Cortex of kidney (tissue), 1 donor: ENCODE measurements around the gene PCBD2.
"Not testable (repeated sequence)": the region's sequence is repeated elsewhere in the genome, so short reads cannot be mapped to it uniquely, and the experiment has no call there.

Experiments
- DNase-seq: peaks from one replicate; lab custom pipeline; 2025; lab: John Stamatoyannopoulos, UW

The PCBD2 gene

DNA sequence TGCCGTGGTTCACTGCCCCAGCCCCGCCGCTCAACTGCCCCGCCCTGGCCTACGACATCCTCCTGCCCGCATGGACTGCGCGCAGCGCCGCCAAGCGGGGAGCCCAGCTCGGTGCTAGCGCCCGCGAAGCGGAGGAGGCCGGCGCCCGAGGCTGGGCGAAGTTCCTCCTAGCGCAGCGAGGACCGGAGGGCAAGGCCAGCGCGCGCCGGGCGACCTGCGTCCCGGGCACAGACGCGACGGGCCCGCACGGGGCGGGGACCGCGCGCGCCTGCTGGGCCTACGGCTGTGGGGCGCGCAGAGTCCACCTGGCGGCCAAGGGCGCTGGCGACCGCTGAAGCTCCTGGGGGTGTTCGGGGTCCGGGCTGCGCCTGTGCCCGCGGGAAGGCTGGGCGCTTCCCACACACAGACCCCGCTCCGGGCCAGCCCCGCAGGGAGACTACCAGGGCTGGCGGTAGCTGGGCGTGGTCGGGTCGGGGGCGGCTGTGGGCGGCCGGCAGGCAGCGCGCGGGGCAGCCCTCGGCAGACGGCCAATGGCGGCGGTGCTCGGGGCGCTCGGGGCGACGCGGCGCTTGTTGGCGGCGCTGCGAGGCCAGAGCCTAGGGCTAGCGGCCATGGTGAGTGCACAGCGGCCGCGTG is at the start of gene PCBD2:
Gene PCBD2, plus strand, starts transcription at position 522 of the 636 bp plus-strand sequence. Its CDS starts 9 bp downstream, at position 531.
- no peak for DNase-seq

DNA sequence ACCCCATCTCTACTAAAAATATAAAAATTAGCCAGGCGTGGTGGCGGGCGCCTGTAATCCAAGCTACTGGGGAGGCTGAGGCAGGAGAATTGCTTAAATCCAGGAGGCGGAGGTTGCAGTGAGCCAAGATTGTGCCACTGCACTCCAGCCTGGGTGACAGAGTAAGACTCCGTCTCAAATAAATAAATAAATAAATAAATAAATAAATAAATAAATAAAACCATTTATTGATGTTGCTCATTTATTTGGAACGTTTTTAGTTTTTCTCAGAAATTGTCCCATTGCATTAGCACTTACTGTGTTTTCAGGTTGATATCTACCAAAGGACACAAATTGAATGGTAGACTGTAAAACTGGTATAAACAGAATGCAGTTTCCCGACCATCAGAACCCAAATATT is 48.5 kb upstream of the PCBD2 start:
- not testable (repeated sequence) for DNase-seq

DNA sequence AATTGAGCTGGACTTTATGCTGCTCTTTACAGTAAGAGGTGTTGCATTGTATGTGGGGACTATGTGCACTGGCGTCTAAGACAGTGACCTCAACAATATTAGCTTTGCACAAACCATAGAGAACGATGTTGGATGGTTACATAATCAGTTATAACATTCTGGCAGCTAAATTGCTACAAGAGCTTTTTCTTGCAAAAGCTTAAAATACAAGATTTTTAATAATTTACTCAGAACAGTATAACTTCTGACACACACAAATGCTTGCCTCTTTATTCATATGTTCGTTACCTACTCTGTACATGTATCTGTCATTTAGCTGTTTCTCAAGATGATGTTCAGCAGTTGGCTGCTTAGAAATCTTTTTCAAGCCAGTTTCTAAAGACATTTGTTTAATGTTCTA is 47.5 kb upstream of the PCBD2 start:
- DNase-seq, result no peak

DNA sequence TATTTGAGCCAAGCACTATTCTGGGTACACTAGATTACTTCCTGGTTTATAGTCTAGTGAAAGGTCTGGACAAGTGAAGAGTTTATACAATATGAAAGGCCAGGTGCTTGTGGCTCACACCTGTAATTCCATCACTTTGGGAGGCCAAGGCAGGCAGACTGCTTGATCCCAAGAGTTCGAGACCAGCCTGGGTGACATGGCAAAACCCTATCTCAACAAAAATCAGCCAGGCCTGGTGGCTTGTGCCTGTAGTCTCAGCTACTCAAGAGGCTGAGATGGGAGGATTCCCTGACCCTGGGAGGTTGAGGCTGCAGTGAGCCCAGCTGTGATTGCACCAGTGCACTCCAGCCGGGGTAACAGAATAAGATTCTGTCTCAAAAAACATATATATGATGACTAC is 40.2 kb upstream of the PCBD2 start:
- DNase-seq, result no peak

DNA sequence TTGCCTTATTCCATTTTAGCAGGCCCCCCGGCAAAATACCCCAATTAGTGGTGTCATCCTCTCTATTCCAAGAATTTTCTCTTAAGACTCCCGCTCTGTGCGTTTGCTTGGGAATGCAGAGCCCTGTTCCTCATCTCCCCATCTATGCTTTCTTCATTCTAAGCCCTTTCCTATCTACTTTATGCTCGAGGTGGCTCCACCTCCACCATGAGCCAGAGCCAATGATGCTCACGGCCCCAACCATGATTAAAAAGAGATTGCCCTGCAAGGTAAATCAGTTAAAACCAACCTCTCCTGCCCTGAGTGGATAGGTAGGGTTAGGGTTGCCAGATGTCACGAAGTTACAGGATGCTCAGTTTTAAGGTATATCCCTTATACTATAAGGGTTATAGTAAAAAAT is 31.4 kb upstream of the PCBD2 start:
- DNase-seq, result no peak

DNA sequence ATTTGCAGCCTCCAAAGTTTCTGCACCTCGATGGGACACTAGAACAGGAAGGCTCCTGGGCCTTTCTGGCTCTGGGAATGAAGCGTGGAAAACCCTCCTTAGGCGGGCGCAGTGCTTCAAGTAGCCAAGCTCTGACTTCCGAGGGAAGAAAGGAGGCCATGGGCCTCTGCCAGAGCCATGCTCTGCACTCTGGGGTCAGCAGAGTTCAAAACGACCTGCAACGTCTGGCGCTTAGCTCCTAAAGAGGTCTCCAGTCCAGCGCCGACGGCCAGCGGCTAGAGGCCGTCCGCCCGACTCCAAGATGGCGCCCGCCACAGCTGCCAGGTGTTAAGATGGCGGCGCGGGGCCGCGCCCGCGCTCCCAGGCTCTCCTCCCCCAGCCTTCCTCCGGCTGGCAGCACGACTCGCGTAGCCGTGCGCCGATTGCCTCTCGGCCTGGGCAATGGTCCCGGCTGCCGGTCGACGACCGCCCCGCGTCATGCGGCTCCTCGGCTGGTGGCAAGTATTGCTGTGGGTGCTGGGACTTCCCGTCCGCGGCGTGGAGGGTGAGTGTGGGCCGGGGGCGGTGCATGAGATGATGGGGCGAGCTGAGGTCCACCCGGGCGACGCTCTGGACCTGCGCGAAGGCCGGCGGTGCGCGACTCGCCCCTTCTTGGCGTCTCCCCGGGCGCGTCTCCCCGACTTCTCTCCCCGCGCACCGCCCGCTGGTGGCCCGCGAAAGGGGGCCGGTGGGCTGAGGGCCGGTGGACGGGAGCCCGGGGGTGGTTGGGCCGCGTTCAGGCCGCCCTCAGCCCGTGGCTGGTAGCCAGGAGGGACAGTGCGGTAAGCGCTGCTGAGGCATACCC is 30.7 kb upstream of the PCBD2 start, which contains the start of gene TXNDC15:
Gene TXNDC15, plus strand, starts transcription at position 385 of the 844 bp plus-strand sequence. Its CDS starts 57 bp downstream, at position 442.
- no peak for DNase-seq

DNA sequence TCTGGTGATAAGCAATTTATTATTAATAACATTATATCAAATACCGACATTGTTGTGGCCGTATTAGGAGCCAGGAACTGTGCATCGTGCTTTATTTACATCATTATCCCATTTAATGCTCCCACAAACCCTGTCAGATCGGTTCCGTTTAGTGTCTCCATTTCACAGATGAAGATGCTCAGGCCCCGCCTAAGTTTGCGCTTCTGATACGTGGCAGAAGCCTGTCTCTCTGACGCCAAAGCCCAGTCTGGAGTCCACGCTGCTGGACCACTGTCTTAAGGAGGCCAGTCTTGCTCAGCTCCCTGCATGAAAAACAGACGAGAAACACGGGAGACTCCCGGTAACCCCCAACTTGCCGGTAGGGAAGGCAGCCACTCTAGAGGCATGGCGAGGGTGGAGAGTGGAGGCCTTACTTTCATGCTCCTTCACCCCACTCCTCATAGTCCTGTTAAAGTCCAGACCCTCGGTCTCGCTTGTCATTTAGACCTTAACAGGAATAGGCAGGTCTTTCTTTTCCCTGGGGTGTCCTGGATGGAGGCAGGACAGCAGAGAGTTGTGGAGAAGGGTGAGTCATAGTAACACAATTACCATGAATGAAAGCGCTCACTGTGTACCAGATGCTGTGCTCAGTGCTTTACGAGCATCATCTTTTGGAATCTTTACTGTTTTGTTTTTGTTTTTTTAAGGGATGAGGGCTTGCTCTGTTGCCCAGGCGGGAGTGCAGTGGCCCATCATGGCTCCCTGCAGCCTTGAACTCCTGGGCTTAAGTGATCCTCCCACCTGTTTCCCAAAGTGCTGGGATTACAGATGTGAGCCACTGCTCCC is 29.9 kb upstream of the PCBD2 start:
- no peak for DNase-seq

DNA sequence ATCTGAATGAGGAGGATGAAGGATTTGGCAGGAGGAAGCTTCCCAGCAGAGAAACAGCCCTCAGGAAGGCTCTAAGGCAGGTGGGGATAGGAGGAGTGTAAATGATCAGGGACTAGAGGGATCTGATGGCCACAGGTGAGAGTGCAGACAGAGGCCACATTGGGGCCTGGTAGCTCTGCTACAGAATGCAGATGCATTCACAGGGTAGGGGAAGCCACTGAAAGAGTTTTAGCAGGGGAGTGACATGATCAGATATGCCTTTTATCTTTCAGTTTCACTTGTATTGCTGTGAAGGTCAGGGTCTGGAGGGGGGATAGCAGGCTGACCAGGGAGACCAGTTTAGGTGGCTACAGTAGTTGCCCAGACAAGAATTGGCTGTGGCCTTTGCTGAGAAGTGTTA is 27.8 kb upstream of the PCBD2 start:
- no peak for DNase-seq

DNA sequence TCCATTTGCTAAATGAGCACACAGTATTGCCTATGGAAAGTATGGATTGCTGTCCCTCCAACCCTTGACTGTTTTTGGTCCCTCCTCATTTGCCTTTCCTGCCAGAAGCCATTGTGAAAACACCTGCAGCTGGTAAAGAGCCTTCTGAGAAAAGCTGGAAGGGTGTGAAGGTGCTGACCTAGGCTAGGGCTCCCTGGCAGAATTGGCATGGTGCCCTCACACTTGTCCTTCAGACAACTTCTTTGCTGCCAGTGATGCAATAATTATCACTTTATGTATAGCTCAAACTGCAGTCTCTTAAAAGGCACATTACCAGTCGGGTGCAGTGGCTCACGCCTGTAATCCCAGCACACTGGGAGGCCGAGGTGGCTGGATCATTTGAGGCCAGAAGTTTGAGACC is 26.5 kb upstream of the PCBD2 start:
- no peak for DNase-seq

DNA sequence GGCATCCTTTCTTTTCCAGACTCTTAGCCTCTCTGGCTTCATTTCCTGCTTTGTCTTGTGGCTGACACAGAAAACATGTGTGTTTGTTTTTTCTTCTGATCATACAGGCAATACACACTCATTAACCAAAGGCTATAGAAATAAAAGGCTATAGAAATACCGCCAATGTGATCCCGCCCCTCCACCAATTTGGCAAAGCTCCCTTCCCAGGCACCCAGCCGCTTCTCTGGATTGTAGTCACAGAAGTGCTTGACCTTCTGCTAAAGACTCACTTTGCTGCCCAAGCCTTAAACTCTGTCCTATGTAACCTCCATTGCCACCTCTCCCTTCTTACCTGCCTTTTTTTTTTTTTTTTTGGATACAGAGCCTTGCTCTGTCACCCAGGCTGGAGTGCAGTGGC is 25.5 kb upstream of the PCBD2 start:
- DNase-seq, result no peak

DNA sequence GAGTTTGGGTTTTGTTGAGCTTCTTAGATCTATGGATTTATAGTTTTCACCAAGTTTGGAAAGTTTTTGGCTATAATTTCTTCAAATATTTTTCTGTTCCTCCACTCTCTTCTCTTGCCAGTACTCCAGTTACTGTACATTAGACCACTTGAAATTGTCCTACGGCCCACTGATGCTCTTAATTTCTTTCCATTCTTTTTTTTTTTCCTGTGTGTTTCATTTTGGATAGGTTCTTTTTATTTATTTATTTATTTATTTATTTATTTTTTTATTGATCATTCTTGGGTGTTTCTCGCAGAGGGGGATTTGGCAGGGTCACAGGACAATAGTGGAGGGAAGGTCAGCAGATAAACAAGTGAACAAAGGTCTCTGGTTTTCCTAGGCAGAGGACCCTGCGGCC is 24.0 kb upstream of the PCBD2 start:
- not testable (repeated sequence) for DNase-seq

DNA sequence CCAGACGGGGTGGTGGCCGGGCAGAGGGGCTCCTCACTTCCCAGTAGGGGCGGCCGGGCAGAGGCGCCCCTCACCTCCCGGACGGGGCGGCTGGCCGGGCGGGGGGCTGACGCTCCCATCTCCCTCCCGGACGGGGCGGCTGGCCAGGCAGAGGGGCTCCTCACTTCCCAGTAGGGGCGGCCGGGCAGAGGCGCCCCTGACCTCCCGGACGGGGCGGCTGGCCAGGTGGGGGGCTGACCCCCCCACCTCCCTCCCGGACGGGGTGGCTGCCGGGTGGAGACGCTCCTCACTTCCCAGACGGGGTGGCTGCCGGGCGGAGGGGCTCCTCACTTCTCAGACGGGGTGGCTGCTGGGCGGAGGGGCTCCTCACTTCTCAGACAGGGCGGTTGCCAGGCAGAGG is 23.2 kb upstream of the PCBD2 start:
- DNase-seq, result not testable (repeated sequence)

DNA sequence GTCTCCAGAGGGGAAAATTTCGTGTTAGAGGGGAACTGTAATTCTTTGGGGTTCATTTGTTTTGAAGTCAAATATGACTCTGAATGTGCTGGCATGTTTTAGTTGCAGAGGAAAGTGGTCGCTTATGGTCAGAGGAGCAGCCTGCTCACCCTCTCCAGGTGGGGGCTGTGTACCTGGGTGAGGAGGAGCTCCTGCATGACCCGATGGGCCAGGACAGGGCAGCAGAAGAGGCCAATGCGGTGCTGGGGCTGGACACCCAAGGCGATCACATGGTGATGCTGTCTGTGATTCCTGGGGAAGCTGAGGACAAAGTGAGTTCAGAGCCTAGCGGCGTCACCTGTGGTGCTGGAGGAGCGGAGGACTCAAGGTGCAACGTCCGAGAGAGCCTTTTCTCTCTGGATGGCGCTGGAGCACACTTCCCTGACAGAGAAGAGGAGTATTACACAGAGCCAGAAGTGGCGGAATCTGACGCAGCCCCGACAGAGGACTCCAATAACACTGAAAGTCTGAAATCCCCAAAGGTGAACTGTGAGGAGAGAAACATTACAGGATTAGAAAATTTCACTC is 17.3 kb upstream of the PCBD2 start:
- no peak for DNase-seq

DNA sequence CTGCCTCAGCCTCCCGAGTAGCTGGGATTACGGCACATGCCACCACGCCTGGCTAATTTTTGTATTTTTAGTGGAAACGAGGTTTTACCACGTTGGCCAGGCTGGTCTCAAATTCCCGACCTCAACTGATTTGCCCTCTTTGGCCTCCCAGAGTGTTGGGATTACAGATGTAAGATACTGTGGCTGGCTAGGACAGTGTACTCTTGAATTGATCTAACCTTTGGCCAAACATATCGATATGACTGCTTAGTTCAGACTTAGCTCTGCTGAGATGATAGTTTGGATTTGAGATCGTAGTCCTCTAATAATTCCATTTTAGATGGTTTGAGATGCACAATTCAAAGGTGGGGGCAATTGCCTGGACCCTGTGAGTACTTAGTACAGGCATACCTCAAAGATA is 15.6 kb upstream of the PCBD2 start:
- no peak for DNase-seq

DNA sequence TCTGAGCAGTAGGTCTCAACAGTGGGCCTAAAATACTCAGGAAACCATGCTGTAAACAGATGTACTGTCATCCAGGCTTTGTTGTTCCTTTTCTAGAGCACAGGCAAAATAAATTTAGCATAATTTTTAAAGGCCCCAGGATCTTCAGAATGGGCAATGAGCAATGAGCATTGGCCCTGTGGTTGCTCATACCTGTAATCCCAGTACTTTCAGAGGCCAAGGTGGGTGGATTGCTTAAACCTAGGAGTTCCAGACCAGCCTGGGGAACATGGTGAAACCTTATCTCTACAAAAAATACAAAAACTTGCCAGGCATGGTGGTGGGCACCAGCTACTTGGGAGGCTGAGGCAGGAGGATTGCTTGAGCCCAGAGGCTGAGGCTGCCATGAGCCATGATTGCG is 13.5 kb upstream of the PCBD2 start:
- DNase-seq, result no peak

DNA sequence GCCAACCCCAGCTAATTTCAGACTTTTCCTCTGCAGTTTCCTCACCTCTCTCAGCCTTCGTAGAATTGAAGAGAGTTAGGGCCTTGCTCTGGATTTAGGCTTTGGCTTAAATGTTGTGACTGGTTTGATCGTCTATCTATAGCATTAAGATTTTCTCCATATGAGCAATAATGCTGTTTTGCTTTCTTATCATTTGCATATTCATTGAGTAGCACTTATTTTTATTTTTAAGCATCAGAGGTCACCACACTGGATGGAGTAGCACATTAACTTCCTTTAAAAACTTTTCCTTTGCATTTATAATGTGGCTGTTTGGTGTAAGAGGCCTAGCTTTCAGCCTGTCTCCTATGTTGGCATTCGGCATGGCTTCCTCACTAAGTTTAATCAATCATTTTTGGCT is 12.6 kb upstream of the PCBD2 start:
- no peak for DNase-seq

DNA sequence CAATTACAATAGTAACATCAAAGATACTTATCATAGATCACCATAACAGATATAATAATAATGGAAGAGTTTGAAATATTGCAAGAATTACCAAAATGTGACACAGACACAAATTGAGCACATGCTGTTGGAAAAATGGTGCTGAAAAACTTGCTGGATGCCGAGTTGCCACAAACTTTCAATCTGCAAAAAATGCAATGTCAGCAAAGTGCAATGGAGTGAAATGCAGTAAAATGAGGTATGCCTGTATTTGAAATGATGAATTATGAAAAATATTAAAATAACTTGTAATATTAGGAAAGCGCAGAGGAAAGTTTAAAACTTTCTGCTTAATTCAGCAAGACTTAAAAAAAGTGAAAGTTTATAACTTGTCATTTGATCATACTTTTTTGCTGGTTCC is 12.0 kb upstream of the PCBD2 start:
- no peak for DNase-seq

DNA sequence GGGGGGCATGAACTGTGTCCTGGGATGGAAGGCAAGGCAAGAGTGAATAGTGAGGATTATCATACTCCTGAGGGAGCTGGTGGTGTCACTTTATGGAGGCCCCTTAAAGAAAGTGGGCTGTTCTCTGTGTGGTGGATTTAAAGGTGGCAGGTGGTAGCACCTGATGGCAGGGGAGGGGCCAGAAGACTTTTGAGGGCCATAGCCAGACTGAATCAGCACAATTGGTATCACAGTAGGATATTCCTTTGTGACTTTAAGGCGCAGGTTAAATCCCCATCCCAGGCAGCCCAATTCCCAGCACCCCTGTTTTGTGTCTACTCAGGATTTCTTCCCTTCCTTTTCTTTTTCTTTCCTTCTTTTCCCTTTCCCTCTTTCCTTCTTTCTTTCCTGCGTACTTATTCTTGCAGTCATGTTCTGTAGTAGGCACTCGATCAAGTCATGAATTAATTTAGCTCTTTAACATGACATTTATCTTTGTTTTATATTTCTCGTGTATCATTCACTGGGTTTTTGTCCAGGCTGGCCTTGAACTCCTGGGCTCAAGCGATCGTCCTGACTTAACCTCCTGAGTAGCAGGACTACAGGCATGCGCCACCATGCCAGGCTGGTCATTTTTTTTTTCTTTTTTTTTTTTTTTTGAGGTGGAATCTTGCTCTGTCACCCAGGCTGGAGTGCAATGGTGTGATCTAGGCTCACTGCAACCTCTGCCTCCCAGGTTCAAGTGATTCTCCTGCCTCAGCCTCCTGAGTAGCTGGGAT is 11.0 kb upstream of the PCBD2 start:
- DNase-seq, result no peak

DNA sequence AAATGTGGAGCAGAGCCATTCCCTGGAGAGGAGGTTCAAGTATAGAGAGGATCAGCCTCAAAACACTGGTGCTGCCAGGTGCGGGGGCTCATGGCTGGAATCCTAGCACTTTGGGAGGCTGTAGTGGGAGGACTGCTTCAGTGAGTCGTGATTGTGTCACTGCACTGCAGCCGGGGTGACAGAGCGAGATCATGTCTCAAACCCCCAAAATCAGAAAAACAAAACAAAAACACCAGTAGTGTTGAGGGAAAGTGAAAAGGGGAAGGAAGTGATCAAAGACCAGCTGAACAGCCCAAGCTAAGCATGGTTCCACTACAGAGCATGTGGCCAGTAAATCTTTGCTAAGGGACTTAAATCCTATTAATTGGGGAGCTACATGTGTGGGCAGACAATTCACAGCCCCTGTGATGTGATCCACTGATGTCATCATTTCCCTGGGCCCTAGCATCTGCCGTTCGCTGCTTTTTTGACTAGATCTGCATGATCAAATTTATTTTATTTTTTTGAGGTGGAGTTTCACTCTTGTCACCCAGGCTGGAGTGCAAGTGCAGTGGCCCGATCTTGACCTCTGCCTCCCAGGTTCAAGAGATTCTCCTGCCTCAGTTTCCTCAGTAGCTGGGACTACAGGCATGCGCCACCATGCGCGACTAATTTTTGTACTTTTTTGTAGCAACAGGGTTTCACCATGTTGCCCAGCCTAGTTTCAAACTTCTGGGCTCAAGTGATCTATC is 2.7 kb upstream of the PCBD2 start:
- DNase-seq, result no peak

DNA sequence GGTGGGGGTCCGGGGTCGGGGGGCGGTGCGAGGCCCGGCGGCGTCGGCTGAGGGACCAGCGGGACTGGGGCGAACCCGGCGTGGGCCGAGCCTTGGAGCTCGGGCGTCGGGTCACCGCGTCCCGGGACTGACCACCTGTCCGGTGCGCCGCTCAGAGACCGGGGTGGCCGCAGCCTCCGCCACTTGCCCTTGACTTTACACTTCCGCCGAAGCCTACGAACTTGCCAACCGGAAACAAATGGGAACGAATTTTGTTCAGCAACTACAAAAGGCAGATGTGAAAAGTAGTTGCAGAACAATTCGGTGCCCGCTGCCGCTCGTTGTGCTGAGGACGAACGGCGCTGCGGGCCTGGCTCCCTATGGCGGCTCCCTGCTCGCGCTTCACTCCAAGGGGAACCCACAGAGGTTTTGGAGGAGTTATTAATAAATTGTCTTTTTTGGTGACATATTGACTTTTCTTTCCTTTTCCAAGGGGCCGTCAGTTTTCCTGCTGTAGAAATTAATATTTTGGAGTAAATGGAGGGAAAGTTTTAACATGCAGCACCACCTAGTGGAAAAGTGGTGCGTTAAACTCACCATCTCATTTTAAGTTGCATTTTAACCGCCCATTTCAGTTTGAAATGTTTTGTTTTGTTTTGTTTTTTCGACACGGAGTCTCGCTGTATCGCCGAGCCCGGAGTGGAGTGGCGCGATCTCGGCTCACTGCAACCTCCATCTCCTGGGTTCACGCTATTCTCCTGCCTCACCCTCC is 490 bp downstream of the PCBD2 start:
- DNase-seq, result no peak
